SH-SY5Y (cell line): ENCODE measurements around the gene UBAP1.

Experiments
- GATA2 ChIP-seq: IDR thresholded peaks from 2 replicates; pipeline ENCODE4 v1.6.1; 2011; ENCODE audit warnings: mild to moderate bottlenecking, low read depth, low read length
- GATA3 ChIP-seq: IDR thresholded peaks from 2 replicates; pipeline ENCODE4 v1.6.1; 2011; ENCODE audit warnings: low read depth, mild to moderate bottlenecking, low read length, moderate library complexity

DNA sequence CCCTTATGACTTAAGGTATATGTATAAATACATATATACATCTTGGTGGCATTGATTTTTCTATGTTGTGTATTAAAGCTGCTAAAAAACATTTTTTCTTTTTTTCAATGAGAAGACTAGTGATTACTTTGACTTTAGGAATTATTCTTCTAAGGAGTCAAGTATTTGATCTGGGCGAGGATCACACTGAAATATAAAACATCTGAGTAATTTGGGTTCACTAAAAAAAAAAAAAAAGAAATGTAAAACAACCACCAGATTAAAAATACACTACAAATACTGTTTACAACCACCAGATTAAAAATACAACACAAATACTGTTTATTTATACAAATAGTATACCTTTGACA lies 9.0 kb downstream of the UBAP1 start:
- TF ChIP-seq GATA2: no peak
- TF ChIP-seq GATA3: no peak
